K562 (cell line): ENCODE data around the gene LRRC8C. TPM values are rescaled to one million over a fixed set of nuclear protein-coding genes. Genes with fewer than 3 reads are reported as not detected.
A peak's percentile ranks its signal among the peaks of the same experiment; 100 is the strongest.

Experiments
- CHD7 ChIP-seq: fragments of 200-600 bp; sonication (generic); IDR thresholded peaks from one replicate; pipeline ENCODE4 v1.6.1; 2012; ENCODE audit warnings: mild to moderate bottlenecking, low read depth, low read length, inconsistent platforms
- DACH1 ChIP-seq: fragments of 450-650 bp; IDR thresholded peaks from 2 replicates; pipeline ENCODE4 v1.6.1; 2018; ENCODE audit not compliant: partially characterized antibody
- ESRRB ChIP-seq: fragments of 250-450 bp; sonication (Bioruptor Pico); IDR thresholded peaks from 2 replicates; pipeline ENCODE4 v1.5.0; 2020; ENCODE audit warnings: mild to moderate bottlenecking, moderate library complexity, borderline replicate concordance
- MLLT1 ChIP-seq, 2 experiments: fragments of 450-650 bp; IDR thresholded peaks; 2 replicates each; pipeline ENCODE4 v1.6.1; 2016
- MTF1 ChIP-seq: fragments of 250-450 bp; sonication (Bioruptor Pico); IDR thresholded peaks from 2 replicates; pipeline ENCODE4 v1.9.0; 2021; ENCODE audit warnings: moderate library complexity, mild to moderate bottlenecking, inconsistent platforms, borderline replicate concordance
- NFATC3 ChIP-seq: fragments of 450-650 bp; IDR thresholded peaks from 2 replicates; pipeline ENCODE4 v1.6.1; 2017; ENCODE audit warnings: mild to moderate bottlenecking
- NFE2 ChIP-seq: IDR thresholded peaks from 2 replicates; pipeline ENCODE4 v1.6.1; 2014; ENCODE audit warnings: antibody characterized with exemption, low read depth
- RCOR1 ChIP-seq, 2 experiments: IDR thresholded peaks; 2 replicates each; pipeline ENCODE4 v1.6.1; 2012; ENCODE audit warnings: low read depth in 2 of 2, low read length in 2 of 2, borderline replicate concordance in 1 of 2, improper control_type of control experiment in 1 of 2
- SRF ChIP-seq, 2 experiments: fragments of 250-450, 450-650 bp in 1 of 2; sonication (Bioruptor Pico) in 1 of 2; sonication (generic) in 1 of 2; formaldehyde crosslinking; IDR thresholded peaks; 2 replicates each; pipeline versions ENCODE4 v1.5.0 to v1.5.1; 2020 to 2022; ENCODE audit warnings: mild to moderate bottlenecking in 1 of 2, missing genetic modification reagents in 1 of 2
- TEAD4 ChIP-seq, 2 experiments: sonication (generic) in 1 of 2; formaldehyde crosslinking in 1 of 2; IDR thresholded peaks; 2 replicates each; pipeline versions ENCODE4 v1.6.1 to v1.8.0; 2012 to 2022; ENCODE audit warnings: borderline replicate concordance in 1 of 2, inconsistent platforms in 1 of 2, low read length in 1 of 2, mild to moderate bottlenecking in 1 of 2, missing genetic modification reagents in 1 of 2
- TRIM25 ChIP-seq: fragments of 450-650 bp; IDR thresholded peaks from 2 replicates; pipeline ENCODE4 v1.7.0; 2016; ENCODE audit warnings: borderline replicate concordance
- polyA plus RNA-seq, 8 experiments: library from polyadenylated mRNA; depleted of rRNA in 4 of 8; stranded (reverse) in 5 of 8; unstranded in 3 of 8; fragments of >200 nt; fragmentation: Nextera tagmentation in 2 of 8; fragmentation: Illumina TruSeq in 1 of 8; extraction: Ambion mirVana in 2 of 8; extraction: Trizol in 1 of 8; gene quantifications; 2 replicates each; pipeline versions ENCODE4 v1.2.1 to v1.2.3, GENCODE V29; 2011 to 2014; ENCODE audit warnings: inconsistent platforms in 1 of 8, missing spikeins in 1 of 8
- total RNA-seq, 7 experiments: library from RNA; depleted of rRNA in 6 of 7; stranded (reverse); fragments of >200 nt in 6 of 7; fragmentation: Illumina TruSeq in 2 of 7; extraction: Trizol in 2 of 7; gene quantifications; 2 replicates each; pipeline versions ENCODE4 v1.2.1 to v1.2.3, GENCODE V29; 2011 to 2021; ENCODE audit warnings: low replicate concordance in 1 of 7

Gene LRRC8C
- total and polyA plus RNA-seq, 9 of the 15 experiments (the other 6 are each of a cell fraction or from before 2014, with no cell fraction given) = 1.00 to 12.5 (median 4.5) TPM

GRCh38 chr1:89692601-89693521 is 59.9 kb downstream of the LRRC8C start (continued):
- no peak for TF ChIP-seq CHD7
- TF ChIP-seq RCOR1 (IDR thresholded peaks at IDR 0.05; ENCODE audit: borderline replicate concordance in 1 of 2, low read depth in 2 of 2, low read length in 2 of 2) = peak; percentile 34 to 95; a peak in 3 of 4 replicates
- no peak for TF ChIP-seq NFATC3
- TF ChIP-seq SRF (CRISPR knock-in tag; IDR thresholded peaks at IDR 0.05) = peak in 1 of 2 experiments; percentile 95; a peak in 3 of 4 replicates
- TF ChIP-seq NFE2 = peak; percentile 24; the same call in 1 of the 2 replicates
- TF ChIP-seq DACH1 = no peak
- TF ChIP-seq MLLT1 (IDR thresholded peaks at IDR 0.05) = no peak
- TF ChIP-seq ESRRB = no peak
- TF ChIP-seq MTF1 (CRISPR knock-in tag) = no peak
- TF ChIP-seq TRIM25 = no peak
- peak; percentile 75; the same call in 1 of the 2 replicates for TF ChIP-seq TEAD4 (IDR thresholded peaks at IDR 0.05; ENCODE audit: low read length)
- TF ChIP-seq TEAD4 (CRISPR knock-in tag; IDR thresholded peaks at IDR 0.05; ENCODE audit: borderline replicate concordance) = no peak
